Stimulated activated CD8-positive, alpha-beta memory T cell treated with anti-CD3 and anti-CD28 coated beads, Interleukin-2, amount 100 ng/mL, for 48 hours (primary cell): ENCODE results near the gene EPN2.
A peak's percentile ranks its signal among the peaks of the same experiment; 100 is the strongest.
"Not testable (repeated sequence)": the region's sequence is repeated elsewhere in the genome, so short reads cannot be mapped to it uniquely, and the experiment has no call there.

Source experiments
- DNase-seq, 2 donors: peaks; one replicate each; pipeline ENCODE4 v3.0.0-alpha.2; 2020; ENCODE audit warnings: low read depth in 2 of 2

EPN2 gene

GRCh38 chr17:19345486-19346350 is 108.6 kb downstream of the EPN2 start:
- no peak for DNase-seq

DNA sequence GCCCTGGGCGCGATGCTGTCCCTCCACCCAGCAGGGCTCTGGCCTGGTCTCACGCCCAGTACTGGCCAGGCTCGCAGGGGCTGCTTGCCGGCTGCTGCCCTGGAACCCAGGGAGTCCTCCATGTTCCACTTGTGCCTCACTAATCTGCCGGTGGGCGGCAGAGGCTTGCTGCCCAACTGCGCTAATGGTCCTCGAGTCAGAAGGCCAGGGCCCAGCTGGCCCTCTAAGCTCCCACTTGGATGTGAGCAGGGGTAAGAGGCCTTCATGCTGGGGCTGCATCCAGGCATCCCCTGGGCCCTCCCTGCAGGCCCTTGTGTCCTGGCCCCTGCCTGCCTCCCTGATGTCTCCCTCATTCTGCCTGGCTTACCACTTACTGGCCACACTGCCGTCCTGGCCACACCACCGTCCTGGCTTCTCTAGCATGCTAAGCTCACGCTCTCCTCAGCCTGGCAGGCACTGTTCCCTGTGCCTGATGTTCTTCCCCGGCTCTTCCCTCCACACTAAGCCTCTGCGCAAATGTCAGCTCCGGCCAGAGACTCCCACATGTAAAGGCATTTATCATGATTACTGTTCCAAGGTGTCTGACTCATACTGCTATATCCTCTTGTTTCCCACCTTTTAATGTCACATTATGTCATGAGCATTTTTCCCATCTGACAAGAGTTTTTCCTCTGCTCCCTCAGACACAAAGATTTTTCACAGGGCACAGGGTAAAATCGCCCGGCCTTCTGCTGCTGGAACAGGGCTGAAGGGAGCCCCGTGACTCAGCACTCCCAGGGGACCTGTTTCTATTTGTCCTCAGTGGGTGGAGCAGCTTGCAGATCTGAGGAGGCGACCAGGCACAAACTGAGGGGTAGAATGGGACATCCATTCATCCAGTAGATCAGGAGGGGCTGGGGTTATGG is 109.4 kb downstream of the EPN2 start:
- DNase-seq, result no peak

GRCh38 chr17:19347323-19348080 is 110.3 kb downstream of the EPN2 start:
- no peak for DNase-seq

DNA sequence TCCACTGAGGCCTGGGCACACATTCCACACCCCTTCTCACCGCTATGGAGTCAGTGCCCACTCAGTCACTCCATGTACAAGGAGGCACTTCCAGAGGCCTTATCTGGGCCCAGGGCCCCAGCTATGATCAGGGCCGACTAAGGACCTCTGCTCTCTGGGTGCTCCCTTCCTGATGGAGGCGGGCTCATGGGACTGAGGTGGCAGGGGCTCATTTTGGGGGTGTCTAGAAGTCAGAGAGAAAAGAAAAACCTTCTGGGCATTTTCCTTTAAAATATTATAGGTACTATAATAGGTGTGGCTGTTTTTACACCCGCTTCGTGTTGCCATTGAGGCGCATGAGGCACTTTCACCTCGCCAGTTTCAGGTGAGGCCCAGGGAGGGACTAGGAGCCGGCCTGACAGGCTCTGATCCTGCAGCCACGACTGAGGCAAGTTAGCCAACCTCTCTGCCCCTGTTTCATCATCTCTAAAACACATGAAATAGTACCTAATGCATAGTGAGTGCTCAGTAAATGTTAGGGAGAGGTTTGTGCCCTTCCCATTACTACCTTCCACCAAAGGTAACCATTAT is 111.0 kb downstream of the EPN2 start:
- DNase-seq, result no peak

DNA sequence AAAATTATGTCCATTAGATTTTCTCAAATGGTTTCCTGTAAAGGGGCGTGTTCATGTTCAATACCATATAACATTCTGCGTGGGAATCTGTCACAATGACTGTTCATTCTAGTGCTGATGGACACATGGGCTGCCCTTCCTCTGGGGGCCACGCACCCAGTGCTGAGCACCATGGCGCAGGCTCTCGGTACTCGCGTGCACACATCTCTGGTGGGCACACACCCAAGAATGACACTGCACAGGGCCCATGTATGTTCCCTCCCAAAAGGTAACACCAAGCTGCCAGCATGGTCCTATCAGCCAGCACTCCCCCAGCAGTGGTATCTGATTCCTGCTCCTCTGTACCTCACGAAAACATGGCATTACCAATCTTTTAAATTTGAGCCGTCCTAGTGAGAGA is 111.6 kb downstream of the EPN2 start:
- no peak for DNase-seq

- not testable (repeated sequence) for DNase-seq
Measured at GRCh38 chr17:19353401-19353800, 116.2 kb downstream of the EPN2 start.

GRCh38 chr17:19354748-19355147 is 117.6 kb downstream of the EPN2 start:
- DNase-seq, result no peak

DNA sequence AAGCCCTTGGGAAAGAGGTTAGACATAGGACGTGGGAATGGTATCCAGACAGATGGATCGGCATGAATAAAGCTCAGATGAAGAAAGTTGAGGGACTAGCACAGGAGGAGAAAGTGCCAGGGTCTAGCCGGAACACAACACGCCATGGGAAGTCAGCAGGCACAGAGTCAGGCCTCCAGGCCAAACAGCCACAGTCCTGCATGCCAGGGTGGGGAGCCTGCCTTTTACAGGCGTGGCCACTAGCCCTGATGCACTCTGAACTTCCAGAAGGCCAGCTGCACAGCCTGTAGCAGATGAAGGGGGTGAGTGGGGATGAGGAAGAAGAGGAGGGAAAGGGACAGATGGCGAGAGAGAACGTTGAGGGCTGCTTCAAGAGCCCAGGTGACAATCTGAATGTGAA is 120.2 kb downstream of the EPN2 start:
- DNase-seq, result no peak

- no peak for DNase-seq
Measured at GRCh38 chr17:19357761-19358160, 120.6 kb downstream of the EPN2 start.

DNA sequence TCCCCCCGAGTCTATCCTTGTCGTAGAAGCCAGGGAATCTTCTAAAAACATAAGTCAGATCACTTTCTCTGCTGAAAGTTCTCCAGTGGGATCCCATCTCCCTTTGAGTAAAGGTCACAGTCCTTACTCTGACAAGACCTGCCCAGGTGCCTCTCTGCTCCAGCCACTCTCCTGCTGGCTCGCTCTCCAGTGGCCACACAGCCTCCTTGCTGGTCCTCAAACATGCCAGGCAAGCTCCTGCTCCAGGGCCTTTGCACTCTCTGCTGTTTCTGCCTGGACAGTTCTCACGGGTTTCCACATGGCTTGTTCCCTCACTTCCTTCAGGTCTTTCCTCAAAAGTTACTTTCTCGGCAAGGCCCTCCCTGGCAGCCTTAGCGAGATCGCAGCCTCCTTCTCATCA is 122.0 kb downstream of the EPN2 start:
- no peak for DNase-seq

- no peak for DNase-seq
Measured at GRCh38 chr17:19359856-19360255, 122.7 kb downstream of the EPN2 start.

- no peak for DNase-seq
Measured at GRCh38 chr17:19360772-19361171, 123.6 kb downstream of the EPN2 start.

DNA sequence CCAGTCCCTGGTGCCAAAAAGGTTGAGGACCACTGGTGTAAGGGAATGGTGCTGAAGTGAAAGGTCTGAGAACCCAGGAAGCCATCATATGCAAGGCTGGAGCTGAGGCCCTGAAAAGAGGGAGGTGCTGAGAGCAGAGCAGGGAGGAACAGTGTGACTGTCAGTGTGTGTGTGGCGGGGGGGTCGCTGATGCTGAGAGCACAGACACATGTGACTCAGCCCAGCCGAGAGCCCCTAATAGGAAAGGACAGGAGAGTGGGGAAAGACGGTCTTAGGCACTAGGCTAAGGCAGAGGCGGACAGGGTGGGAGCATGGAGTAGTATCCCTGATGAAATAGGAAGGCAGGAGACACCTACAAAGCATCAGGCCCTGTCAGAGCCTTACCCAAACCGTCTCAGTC is 124.2 kb downstream of the EPN2 start:
- DNase-seq, result no peak

DNA sequence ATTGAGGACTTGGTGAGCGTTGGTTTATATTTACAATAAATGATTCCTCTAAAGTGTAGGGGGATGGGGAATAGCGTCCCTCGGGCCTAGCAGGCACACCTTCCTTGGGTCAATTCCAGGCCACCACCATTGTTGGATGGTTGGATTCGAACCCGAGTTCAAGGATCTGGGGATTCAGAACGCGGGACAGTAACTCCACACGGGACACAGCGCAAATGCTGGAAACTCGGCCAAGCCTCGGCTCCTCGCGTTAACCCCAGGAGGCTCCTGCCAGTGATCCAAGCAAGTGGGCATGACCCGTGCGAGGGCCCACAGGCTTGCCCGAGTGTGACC is 124.7 kb downstream of the EPN2 start:
- DNase-seq, result no peak

GRCh38 chr17:19362277-19363113 is 125.3 kb downstream of the EPN2 start, which contains the start of gene B9D1:
B9D1 (minus strand) TSS chr17:19362723; CDS start chr17:19362569, 154 bp downstream.
- peak; percentile 83 to 88 for DNase-seq

- no peak for DNase-seq
Measured at GRCh38 chr17:19363114-19363438, 125.9 kb downstream of the EPN2 start.

GRCh38 chr17:19363460-19364035 is 126.4 kb downstream of the EPN2 start:
- no peak for DNase-seq

GRCh38 chr17:19364699-19365498 is 127.7 kb downstream of the EPN2 start:
- DNase-seq, result no peak

- no peak for DNase-seq
Measured at GRCh38 chr17:19365499-19365817, 128.3 kb downstream of the EPN2 start.
